ENCODE data around the gene URB2.

The URB2 gene

DNA sequence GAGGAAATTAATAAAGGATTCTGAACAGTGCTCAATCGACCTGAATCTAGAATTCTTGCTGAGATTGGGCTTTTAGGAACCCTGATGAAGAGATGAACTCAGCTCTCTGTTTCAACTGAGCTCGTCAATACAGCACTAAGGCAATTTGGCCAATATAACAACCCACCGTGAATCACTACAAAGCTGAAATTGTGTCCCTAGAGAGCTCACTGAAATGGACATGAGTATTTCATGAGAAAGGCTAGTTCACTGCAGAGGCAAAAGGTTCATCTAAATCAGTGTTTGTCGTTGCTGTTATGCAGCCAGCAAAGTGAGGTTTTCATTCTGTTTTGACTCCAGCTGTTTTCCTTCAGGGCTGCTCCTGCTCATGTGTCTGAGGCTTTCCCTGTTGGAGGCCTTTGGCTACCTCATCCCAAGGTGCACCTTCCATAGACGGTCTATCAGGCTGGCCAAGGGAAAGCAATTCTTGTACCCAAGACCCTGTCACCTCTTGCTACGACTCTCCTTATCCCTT lies 83.5 kb downstream of the URB2 start:
- FAIRE-seq: no peak
- no peak for DNase-seq (ENCODE audit: insufficient read length, low spot score)
- no peak for TF ChIP-seq POLR2A (IDR thresholded peaks at IDR 0.05; ENCODE audit: low read depth, low read length)
